Stimulated activated naive B cell treated with anti-CD40 and anti-IgM and Interleukin-4, amounts not matched to agents 10 μg/mL and 1 μg/mL and 100 μg/mL, for 72 hours (primary cell): ENCODE data around the gene OR8H2.
"Not testable (repeated sequence)": the region's sequence is repeated elsewhere in the genome, so short reads cannot be mapped to it uniquely, and the experiment has no call there.

Source experiments
- ATAC-seq, 2 donors: fragments of 150-1000 bp; cut with Tn5 transposase; replicated peaks; 2 replicates each; pipeline ENCODE4 v1.10.0; 2021; ENCODE audit warnings: moderate library complexity in 1 of 2
- DNase-seq: peaks from one replicate; pipeline ENCODE4 v3.0.0; 2021
- H3K27ac Mint-ChIP-seq: one replicate; pipeline ENCODE4 v1.8.0; 2022; ENCODE audit warnings: mild to moderate bottlenecking, mixed read lengths
- H3K27me3 Mint-ChIP-seq, 2 donors: one replicate each; pipeline ENCODE4 v1.8.0; 2022; ENCODE audit warnings: mixed read lengths in 2 of 2
- H3K36me3 Mint-ChIP-seq, 2 donors: one replicate each; pipeline ENCODE4 v1.8.0; 2022; ENCODE audit warnings: mixed read lengths in 2 of 2, mild to moderate bottlenecking in 1 of 2
- H3K4me1 Mint-ChIP-seq, 2 donors: one replicate each; pipeline ENCODE4 v1.8.0; 2022; ENCODE audit warnings: mixed read lengths in 2 of 2, mild to moderate bottlenecking in 1 of 2
- H3K4me3 Mint-ChIP-seq, 2 donors: one replicate each; pipeline ENCODE4 v1.8.0; 2022; ENCODE audit warnings: mild to moderate bottlenecking in 2 of 2, mixed read lengths in 2 of 2, moderate library complexity in 1 of 2
- H3K9me3 Mint-ChIP-seq, 2 donors: one replicate each; pipeline ENCODE4 v1.8.0; 2022; ENCODE audit warnings: mixed read lengths in 2 of 2, mild to moderate bottlenecking in 1 of 2

OR8H2 gene

DNA sequence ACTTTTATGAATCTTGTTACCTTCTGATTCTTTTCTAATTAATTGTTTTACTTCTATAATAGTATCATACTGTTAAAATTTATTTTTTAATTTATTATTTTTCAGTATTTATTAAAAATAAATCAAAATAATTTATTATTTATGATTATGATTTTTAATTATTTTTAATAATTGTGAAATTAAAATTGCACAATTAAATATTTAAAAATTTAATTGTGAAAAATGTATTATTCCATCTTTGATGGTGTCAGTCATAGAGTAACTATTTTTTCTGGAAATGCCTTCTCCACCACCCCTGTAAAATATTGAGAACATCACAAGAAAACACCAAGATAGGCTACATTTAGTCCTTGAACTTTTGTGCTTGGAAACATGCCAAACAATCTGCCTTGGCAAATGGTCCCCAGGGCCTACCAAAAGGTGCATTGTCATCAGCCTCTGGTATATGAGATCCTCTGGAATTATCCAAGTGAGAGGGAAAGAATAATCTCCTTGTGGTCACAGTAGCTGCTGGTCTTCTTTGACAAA lies at the start of gene OR8H2:
Gene OR8H2 (plus strand): TSS at position 478 of the 528 bp plus-strand sequence. CDS start 1,356 bp downstream, outside the sequence.
- ATAC-seq (no peak), DNase-seq (no peak)
- no peak within 1 kb of the TSS for H3K27ac Mint-ChIP-seq
- peaks cover 10 to 13% of the 10 kb centered on the region in 2 donors for H3K9me3 Mint-ChIP-seq
- no peaks in the 10 kb centered on the region for H3K36me3 Mint-ChIP-seq
- H3K27me3 Mint-ChIP-seq, result no peaks in the 10 kb centered on the region
- no peak within 1 kb of the TSS for H3K4me3 Mint-ChIP-seq
- no peaks in the 10 kb centered on the region for H3K4me1 Mint-ChIP-seq

GRCh38 chr11:56056366-56056765 lies 47.1 kb upstream of the OR8H2 start:
- H3K4me1 Mint-ChIP-seq, H3K4me3 Mint-ChIP-seq, ATAC-seq, DNase-seq, H3K36me3 Mint-ChIP-seq, H3K9me3 Mint-ChIP-seq, H3K27me3 Mint-ChIP-seq, H3K27ac Mint-ChIP-seq: not testable (repeated sequence)

DNA sequence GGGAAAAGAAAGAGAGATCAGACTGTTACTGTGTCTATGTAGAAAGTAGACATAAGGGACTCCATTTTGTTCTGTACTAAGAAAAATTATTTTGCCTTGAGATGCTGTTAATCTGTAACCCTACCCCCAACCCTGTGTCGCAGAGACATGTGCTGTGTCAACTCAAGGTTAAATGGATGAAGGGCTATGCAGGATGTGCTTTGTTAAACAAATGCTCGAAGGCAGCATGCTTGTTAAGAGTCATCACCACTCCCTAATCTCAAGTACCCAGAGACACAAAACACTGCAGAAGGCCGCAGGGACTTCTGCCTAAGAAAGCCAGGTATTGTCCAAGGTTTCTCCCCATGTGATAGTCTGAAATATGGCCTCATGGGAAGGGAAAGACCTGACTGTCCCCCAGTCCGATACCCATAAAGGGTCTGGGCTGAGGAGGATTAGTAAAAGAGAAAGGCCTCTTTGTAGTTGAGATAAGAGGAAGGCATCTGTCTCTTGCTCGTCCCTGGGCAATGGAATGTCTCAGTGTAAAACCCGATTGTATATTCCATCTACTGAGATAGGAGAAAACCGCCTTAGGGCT lies 45.7 kb upstream of the OR8H2 start:
- H3K36me3 Mint-ChIP-seq, result not testable (repeated sequence)

DNA sequence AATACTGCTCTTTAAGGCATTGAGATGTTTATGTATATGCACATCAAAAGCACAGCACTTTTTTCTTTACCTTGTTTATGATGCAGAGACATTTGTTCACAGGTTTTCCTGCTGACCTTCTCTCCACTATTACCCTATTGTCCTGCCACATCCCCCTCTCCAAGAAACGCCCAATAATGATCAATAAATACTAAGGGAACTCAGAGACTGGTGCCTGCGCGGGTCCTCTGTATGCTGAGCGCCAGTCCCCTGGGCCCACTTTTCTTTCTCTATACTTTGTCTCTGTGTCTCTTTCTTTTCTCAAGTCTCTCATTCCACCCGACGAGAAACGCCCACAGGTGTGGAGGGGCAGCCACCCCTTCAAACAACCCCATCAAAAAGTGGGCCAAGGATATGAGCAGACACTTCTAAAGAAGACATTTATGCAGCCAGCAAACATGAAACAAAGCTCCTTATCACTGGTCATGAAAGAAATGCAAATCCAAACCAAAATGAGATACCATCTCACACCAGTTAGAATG lies 45.2 kb upstream of the OR8H2 start:
- ATAC-seq, H3K4me3 Mint-ChIP-seq, H3K27ac Mint-ChIP-seq, H3K27me3 Mint-ChIP-seq, H3K4me1 Mint-ChIP-seq, DNase-seq, H3K9me3 Mint-ChIP-seq, H3K36me3 Mint-ChIP-seq: not testable (repeated sequence)

More for the DNA sequence above, 45.7 kb upstream of the OR8H2 start:
- H3K4me1 Mint-ChIP-seq, H3K27ac Mint-ChIP-seq, ATAC-seq, H3K27me3 Mint-ChIP-seq, H3K4me3 Mint-ChIP-seq, DNase-seq, H3K9me3 Mint-ChIP-seq: not testable (repeated sequence)

GRCh38 chr11:56066980-56067379 lies 36.5 kb upstream of the OR8H2 start:
- H3K4me3 Mint-ChIP-seq, result no peak overlapping the region
- peaks cover 3 to 10% of the 10 kb centered on the region in 2 donors for H3K9me3 Mint-ChIP-seq
- no peak for DNase-seq
- ATAC-seq, result no peak
- H3K36me3 Mint-ChIP-seq, result no peaks in the 10 kb centered on the region
- no peaks in the 10 kb centered on the region for H3K4me1 Mint-ChIP-seq
- H3K27ac Mint-ChIP-seq, result no peak overlapping the region
- no peaks in the 10 kb centered on the region for H3K27me3 Mint-ChIP-seq

DNA sequence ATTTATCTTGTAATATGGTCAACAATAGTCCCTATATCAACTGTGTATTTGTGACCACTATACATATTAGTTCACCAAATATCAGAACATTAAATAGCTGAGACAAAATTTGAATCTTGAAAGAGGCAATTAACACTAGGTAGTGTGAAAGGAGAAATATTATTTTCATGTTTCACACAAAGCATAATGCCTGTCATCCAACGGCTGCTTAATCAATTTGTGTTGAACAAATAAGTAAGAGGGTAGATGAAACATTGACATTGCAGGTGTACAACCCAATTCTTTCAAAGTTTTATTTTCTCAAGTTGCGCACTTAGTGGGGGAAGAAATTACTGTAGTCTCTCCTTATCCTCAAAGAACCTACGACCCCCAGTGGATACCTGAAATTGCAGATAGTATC lies 13.8 kb upstream of the OR8H2 start:
- ATAC-seq, result no peak
- Mint-ChIP-seq H3K27me3 (no peaks in the 10 kb centered on the region), H3K4me1 (no peaks in the 10 kb centered on the region), H3K27ac (no peak overlapping the region), H3K4me3 (no peak overlapping the region), H3K9me3 (peaks cover 0 to 3% of the 10 kb centered on the region in 2 donors), H3K36me3 (no peaks in the 10 kb centered on the region)
- DNase-seq, result no peak

DNA sequence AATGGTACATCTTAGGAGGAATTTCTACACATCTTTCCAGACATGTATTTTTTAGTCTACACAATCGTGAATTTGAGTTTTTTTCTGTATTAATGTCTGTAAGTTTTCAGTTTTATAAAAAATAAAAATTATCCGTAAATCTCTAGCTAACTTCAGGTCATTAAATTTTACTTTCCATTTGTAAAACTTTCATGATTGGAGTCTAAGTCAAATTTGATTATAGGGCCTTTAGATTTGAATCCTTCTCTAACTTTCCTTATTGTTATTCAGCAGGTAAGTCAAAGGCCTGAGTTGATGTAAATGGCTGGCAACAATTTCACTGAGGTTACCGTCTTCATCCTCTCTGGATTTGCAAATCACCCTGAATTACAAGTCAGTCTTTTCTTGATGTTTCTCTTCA lies 10.5 kb upstream of the OR8H2 start, which contains the start of gene OR8I2:
Gene OR8I2 (plus strand): TSS at position 301 of the 400 bp plus-strand sequence. CDS start 0 bp downstream, at position 301.
- Mint-ChIP-seq H3K27me3 (no peaks in the 10 kb centered on the region), H3K36me3 (no peaks in the 10 kb centered on the region), H3K4me3 (no peak within 1 kb of the TSS), H3K27ac (no peak within 1 kb of the TSS), H3K4me1 (no peaks in the 10 kb centered on the region), H3K9me3 (peaks cover 0 to 1% of the 10 kb centered on the region in 2 donors)
- ATAC-seq, result no peak
- no peak for DNase-seq

- no peaks in the 10 kb centered on the region for H3K4me1 Mint-ChIP-seq
- no peak for ATAC-seq
These were observed 18.6 kb downstream of the OR8H2 start, which contains the start of gene OR8H3 for GRCh38 chr11:56122073-56122472. Gene OR8H3 (plus strand): TSS chr11:56122373. CDS start chr11:56122373, 0 bp downstream.

GRCh38 chr11:56140151-56140661 lies 36.7 kb downstream of the OR8H2 start, which contains the start of gene OR8J3:
Gene OR8J3 (minus strand): TSS chr11:56140201. CDS start chr11:56137718, 2,483 bp downstream.
- no peak within 1 kb of the TSS for H3K27ac Mint-ChIP-seq
- peaks cover 4 to 5% of the 10 kb centered on the region in 2 donors for H3K9me3 Mint-ChIP-seq
- H3K27me3 Mint-ChIP-seq, result no peaks in the 10 kb centered on the region
- ATAC-seq (no peak), DNase-seq (no peak)
- H3K36me3 Mint-ChIP-seq, result no peaks in the 10 kb centered on the region
- H3K4me1 Mint-ChIP-seq, result no peaks in the 10 kb centered on the region
- H3K4me3 Mint-ChIP-seq, result no peak within 1 kb of the TSS

More at GRCh38 chr11:56122073-56122472, 18.6 kb downstream of the OR8H2 start, which contains the start of gene OR8H3:
- DNase-seq, result no peak
- peaks cover 2 to 11% of the 10 kb centered on the region in 2 donors for H3K9me3 Mint-ChIP-seq
- H3K27ac Mint-ChIP-seq, result no peak within 1 kb of the TSS
- no peaks in the 10 kb centered on the region for H3K27me3 Mint-ChIP-seq
- no peak within 1 kb of the TSS for H3K4me3 Mint-ChIP-seq
- H3K36me3 Mint-ChIP-seq, result no peaks in the 10 kb centered on the region

GRCh38 chr11:56143681-56144080 lies 40.2 kb downstream of the OR8H2 start:
- ATAC-seq, H3K36me3 Mint-ChIP-seq, H3K9me3 Mint-ChIP-seq, H3K27ac Mint-ChIP-seq, H3K27me3 Mint-ChIP-seq, DNase-seq, H3K4me3 Mint-ChIP-seq, H3K4me1 Mint-ChIP-seq: not testable (repeated sequence)

DNA sequence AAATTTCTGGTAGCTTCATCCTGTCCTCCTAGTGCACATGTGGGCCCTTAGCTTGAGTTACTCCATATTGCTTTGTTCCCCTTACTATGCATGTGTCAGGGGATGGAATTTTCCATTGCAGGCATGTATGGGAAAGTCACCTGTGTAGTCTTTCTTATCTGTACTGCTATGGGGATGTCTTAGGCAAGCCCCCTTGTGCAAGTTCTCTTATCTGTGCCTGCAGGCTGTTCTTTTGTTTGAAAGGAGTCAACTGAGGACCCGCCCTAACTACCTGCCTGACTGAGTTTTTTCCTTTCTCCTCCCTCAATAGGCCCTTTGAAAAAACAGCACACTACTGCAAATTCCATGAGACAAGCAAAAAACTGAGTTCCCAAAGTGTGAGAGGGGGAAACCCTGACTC lies 47.9 kb downstream of the OR8H2 start:
- Mint-ChIP-seq H3K4me3 (no peak overlapping the region), H3K27me3 (no peaks in the 10 kb centered on the region), H3K36me3 (no peaks in the 10 kb centered on the region), H3K27ac (no peak overlapping the region), H3K4me1 (no peaks in the 10 kb centered on the region), H3K9me3 (peaks cover 15 to 21% of the 10 kb centered on the region in 2 donors)
- ATAC-seq (no peak), DNase-seq (no peak)

- H3K4me1 Mint-ChIP-seq, result no peaks in the 10 kb centered on the region
- no peak overlapping the region for H3K4me3 Mint-ChIP-seq
- H3K27ac Mint-ChIP-seq, result no peak overlapping the region
- ATAC-seq (no peak), DNase-seq (no peak)
- H3K27me3 Mint-ChIP-seq, result no peaks in the 10 kb centered on the region
- peaks cover 18 to 28% of the 10 kb centered on the region in 2 donors for H3K9me3 Mint-ChIP-seq
- H3K36me3 Mint-ChIP-seq, result no peaks in the 10 kb centered on the region
These were observed 48.8 kb downstream of the OR8H2 start for GRCh38 chr11:56152333-56152732.
